Naive thymus-derived CD8-positive, alpha-beta T cell (primary cell): ENCODE data around the gene LMF2. TPM values are rescaled to one million over a fixed set of nuclear protein-coding genes. Genes with fewer than 3 reads are reported as not detected.
"Not testable (repeated sequence)": the region's sequence is repeated elsewhere in the genome, so short reads cannot be mapped to it uniquely, and the experiment has no call there.

Experiments
- ATAC-seq, 2 donors: fragments of 150-1000 bp; cut with Tn5 transposase in 1 of 2; sonication (Bioruptor Pico), chemical (Tn5 transposase) in 1 of 2; 1 replicate in 1 of 2; 2 replicates in 1 of 2; pipeline ENCODE4 v1.10.0; 2021; ENCODE audit warnings: mild to moderate bottlenecking in 2 of 2, moderate library complexity in 2 of 2
- POLR2A ChIA-PET: fragments of 350-600 bp; sonication (Branson Sonifier 250); formaldehyde crosslinking; loops from one replicate; lab custom pipeline; 2021; ENCODE audit warnings: antibody characterized with exemption; lab: Charles Lee
- DNase-seq, 10 donors: peaks; one replicate each; pipeline versions ENCODE4 v3.0.0 to v3.0.0-alpha.2; 2020 to 2022
- H3K27ac Mint-ChIP-seq, 10 donors: one replicate each; pipeline ENCODE4 v1.8.0; 2020 to 2022; ENCODE audit warnings: mild to moderate bottlenecking in 10 of 10, mixed read lengths in 10 of 10, moderate library complexity in 4 of 10, inconsistent platforms in 1 of 10
- H3K27me3 Mint-ChIP-seq, 5 donors: one replicate each; pipeline ENCODE4 v1.8.0; 2021 to 2022; ENCODE audit warnings: mixed read lengths in 5 of 5
- H3K36me3 Mint-ChIP-seq, 3 donors: one replicate each; pipeline ENCODE4 v1.8.0; 2020 to 2022; ENCODE audit warnings: mixed read lengths in 3 of 3, mild to moderate bottlenecking in 2 of 3, inconsistent platforms in 1 of 3
- H3K4me1 Mint-ChIP-seq, 4 donors: one replicate each; pipeline ENCODE4 v1.8.0; 2021 to 2022; ENCODE audit warnings: mixed read lengths in 4 of 4
- H3K4me3 Mint-ChIP-seq, 10 donors: one replicate each; pipeline ENCODE4 v1.8.0; 2020 to 2022; ENCODE audit warnings: mild to moderate bottlenecking in 10 of 10, mixed read lengths in 10 of 10, moderate library complexity in 6 of 10, inconsistent platforms in 1 of 10
- H3K9me3 Mint-ChIP-seq, 9 donors: one replicate each; pipeline ENCODE4 v1.8.0; 2020 to 2022; ENCODE audit warnings: mixed read lengths in 9 of 9, mild to moderate bottlenecking in 3 of 9, inconsistent platforms in 1 of 9, moderate library complexity in 1 of 9
- polyA plus RNA-seq, 3 donors: library from polyadenylated mRNA; unstranded; fragments of 300-500 nt; fragmentation: Illumina TruSeq; gene quantifications; one replicate each; pipeline ENCODE4 v1.2.3, GENCODE V29; 2021
- total RNA-seq, 8 experiments: library from RNA in 2 of 8; stranded (reverse) in 2 of 8; gene quantifications; one replicate each; pipeline ENCODE4 v1.2.3 and lab custom pipeline; 2021 to 2026

Gene LMF2
- total and polyA plus RNA-seq, 5 experiments from 2014 or later: 15.1 to 128 (median 19.6) TPM

GRCh38 chr22:50533856-50534711, 26.6 kb upstream of the LMF2 start:
- ATAC-seq, H3K36me3 Mint-ChIP-seq, H3K9me3 Mint-ChIP-seq: not testable (repeated sequence)
- peaks cover 0 to 11% (median 0%) of the 10 kb centered on the region in 5 donors for H3K27me3 Mint-ChIP-seq
- peak overlapping the region in 3 of 10 donors; percentile 26 to 71 (median 33) for H3K4me3 Mint-ChIP-seq
- POLR2A ChIA-PET: interaction anchor here (1.2 to 7.5 kb wide), 3 partner anchors 7 to 26 kb away, joined by 5 to 121 read pairs (median 6); partner anchors contain the start of genes LMF2, NCAPH2, SCO2 and TYMP
- peak in 1 of 10 donors; percentile 42 for DNase-seq
- peak overlapping the region in 4 of 10 donors; percentile 35 to 89 (median 82) for H3K27ac Mint-ChIP-seq
- H3K4me1 Mint-ChIP-seq: peaks cover 10 to 42% (median 18%) of the 10 kb centered on the region in 4 donors

DNA sequence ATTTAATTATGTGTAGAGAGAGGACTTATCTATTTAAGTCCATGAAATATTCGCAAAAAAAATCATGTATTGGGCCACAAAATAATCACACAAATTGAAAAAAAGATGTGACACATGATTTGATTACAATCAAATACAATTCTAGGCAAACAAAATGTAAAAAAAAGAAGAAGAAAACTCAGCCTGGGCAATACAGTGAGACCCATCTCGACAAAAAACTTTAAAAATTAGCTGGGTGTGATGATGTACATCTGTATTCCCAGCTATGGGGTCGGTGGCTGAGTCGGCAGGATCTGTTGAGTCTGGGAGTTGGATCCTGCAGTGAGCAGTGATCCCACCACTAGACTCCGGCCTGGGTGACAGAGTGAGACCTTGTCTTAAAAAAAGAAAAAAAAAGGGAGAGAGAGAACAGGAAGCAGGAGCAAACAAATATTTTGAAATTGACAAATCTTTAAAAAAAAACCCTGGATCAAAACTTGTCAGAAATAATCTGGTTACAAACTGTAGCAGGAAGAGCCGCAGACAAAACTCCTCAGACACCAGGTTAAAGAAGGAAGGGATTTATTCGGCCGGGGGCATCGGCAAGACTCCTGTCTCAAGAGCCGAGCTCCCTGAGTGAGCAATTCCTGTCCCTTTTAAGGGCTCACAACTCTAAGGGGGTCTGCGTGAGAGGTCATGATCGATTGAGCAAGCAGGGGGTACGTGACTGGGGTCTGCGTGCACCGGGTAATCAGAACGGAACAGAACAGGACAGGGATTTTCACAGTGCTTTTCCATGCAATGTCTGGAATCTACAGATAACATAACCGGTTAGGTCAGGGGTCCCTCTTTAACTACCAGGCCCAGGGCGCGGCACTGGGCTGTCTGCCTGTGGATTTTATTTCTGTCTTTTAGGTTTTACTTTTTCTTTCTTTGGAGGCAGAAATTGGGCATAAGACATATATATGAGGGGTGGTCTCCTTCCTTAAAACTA, 25.6 kb upstream of the LMF2 start:
- H3K4me1 Mint-ChIP-seq: peaks cover 14 to 46% (median 23%) of the 10 kb centered on the region in 4 donors
- H3K27me3 Mint-ChIP-seq: peaks cover 0 to 11% (median 0%) of the 10 kb centered on the region in 5 donors
- no peaks in the 10 kb centered on the region for H3K36me3 Mint-ChIP-seq
- H3K27ac Mint-ChIP-seq: peak overlapping the region in 5 of 10 donors; percentile 59 to 89 (median 88)
- no peaks in the 10 kb centered on the region for H3K9me3 Mint-ChIP-seq
- H3K4me3 Mint-ChIP-seq: peak overlapping the region; percentile 28 to 90 (median 58)
- POLR2A ChIA-PET: interaction anchor here (0.6 to 2.3 kb wide), 8 partner anchors 7 to 341 kb away, joined by 3 to 12 read pairs (median 5); partner anchors contain the start of genes KLHDC7B, LMF2 and NCAPH2
- ATAC-seq (no peak), DNase-seq (peak in 1 of 10 donors; percentile 30)

DNA sequence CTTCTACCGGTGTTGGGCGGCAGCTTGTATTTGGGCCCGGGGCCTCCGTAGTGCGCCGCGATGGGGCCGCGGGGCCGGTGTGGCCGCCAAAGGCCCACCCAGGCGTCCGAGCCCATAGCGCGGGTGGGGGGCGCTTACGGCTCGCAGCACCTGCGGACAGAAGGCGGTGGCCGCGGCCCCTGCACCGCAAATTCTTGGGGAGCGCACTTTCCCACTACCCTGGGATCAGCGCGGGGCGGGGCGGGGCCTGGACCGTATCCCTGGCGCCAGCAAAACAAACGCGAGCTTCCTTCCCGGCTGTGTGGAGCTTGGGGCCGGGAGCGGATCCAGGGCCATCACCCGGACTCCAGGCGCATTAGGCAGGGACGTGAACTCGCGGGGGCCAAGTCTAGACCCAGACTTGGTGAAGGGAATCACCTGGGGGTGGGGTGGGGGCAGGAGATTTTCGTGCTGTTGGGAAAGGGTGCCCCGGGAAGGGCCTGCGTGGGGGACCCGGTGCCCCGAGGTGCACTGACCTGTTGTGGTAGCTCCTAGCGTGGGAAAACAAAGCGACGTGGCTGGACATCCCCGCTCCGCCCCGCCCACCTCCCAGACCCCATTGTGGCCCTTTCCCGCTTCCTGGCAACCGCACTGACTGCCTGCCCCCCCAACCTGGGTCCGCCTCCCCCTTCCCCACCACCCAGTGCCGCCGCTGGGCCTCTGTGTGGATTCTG, 24.6 kb upstream of the LMF2 start:
- peak overlapping the region in 6 of 10 donors; percentile 43 to 90 (median 88) for H3K27ac Mint-ChIP-seq
- H3K36me3 Mint-ChIP-seq: no peaks in the 10 kb centered on the region
- no peaks in the 10 kb centered on the region for H3K9me3 Mint-ChIP-seq
- H3K4me1 Mint-ChIP-seq: peaks cover 16 to 47% (median 28%) of the 10 kb centered on the region in 4 donors
- ATAC-seq (no peak), DNase-seq (peak in 1 of 10 donors; percentile 60)
- H3K27me3 Mint-ChIP-seq: peaks cover 0 to 11% (median 0%) of the 10 kb centered on the region in 5 donors
- H3K4me3 Mint-ChIP-seq: peak overlapping the region; percentile 28 to 91 (median 85)
- POLR2A ChIA-PET: interaction anchor here (0.6 to 2.3 kb wide), 11 partner anchors 8 to 290 kb away, joined by 3 to 12 read pairs (median 4); partner anchors contain the start of genes LMF2 and NCAPH2

DNA sequence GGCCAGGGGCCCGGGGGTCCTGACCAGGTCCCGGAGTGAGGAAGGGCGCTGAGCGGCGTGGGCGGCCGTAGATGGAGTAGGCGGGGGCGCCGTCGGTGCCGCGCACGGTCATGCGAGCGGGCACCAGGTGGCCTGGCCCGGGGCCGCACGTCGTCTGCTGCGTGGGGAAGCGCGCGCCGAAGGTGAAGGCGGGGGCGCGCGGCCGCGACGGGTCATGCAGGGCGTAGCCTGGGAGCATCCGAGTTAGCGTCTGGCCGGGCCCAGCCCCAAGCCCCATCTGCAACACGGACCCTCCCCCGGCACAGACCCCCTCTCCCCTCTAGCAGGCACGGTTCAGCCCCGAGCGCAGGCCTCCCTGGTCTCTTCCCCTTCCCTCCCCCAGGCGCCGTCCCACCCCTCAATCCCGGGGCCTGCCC, 24.1 kb upstream of the LMF2 start:
- peak; percentile 44 to 56 for ATAC-seq
- Mint-ChIP-seq H3K9me3 (no peaks in the 10 kb centered on the region), H3K27ac (peak overlapping the region in 7 of 10 donors; percentile 90 to 97 (median 95)), H3K36me3 (no peaks in the 10 kb centered on the region), H3K4me3 (peak overlapping the region; percentile 79 to 91 (median 88)), H3K4me1 (peaks cover 20 to 50% (median 33%) of the 10 kb centered on the region in 4 donors), H3K27me3 (peaks cover 0 to 11% (median 0%) of the 10 kb centered on the region in 5 donors)
- peak in 4 of 10 donors; percentile 34 to 71 (median 58) for DNase-seq
- POLR2A ChIA-PET: interaction anchor here (0.6 to 2.3 kb wide), 7 partner anchors 8 to 90 kb away, joined by 3 to 12 read pairs (median 4); no protein-coding TSS in a partner anchor

- DNase-seq (peak in 8 of 10 donors; percentile 47 to 76 (median 60)), ATAC-seq (peak; percentile 28 to 55)
- Mint-ChIP-seq H3K9me3 (no peaks in the 10 kb centered on the region), H3K36me3 (no peaks in the 10 kb centered on the region), H3K4me3 (peak overlapping the region; percentile 79 to 91 (median 88)), H3K27ac (peak overlapping the region; percentile 80 to 97 (median 91)), H3K27me3 (peaks cover 0 to 11% (median 0%) of the 10 kb centered on the region in 5 donors), H3K4me1 (peaks cover 20 to 50% (median 34%) of the 10 kb centered on the region in 4 donors)
- POLR2A ChIA-PET: interaction anchor here (1.3 to 2.3 kb wide), 4 partner anchors 9 to 67 kb away, joined by 3 to 12 read pairs (median 5); no protein-coding TSS in a partner anchor
These were observed 23.5 kb upstream of the LMF2 start for GRCh38 chr22:50530877-50531545.

DNA sequence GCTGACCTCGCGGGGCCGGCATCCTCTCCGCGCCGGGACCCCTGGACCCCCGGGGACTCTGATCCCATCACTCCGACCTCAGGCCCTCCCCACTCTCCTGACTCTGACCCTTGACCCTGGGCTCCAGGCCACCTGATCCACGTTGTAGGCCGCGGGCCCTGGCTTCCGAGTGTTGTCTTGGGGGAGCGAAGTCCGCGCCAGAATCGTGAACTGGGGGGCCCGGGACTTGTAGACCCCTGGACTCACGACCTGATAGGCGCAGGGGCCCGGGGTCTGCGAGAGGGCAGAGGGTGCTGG, 23.0 kb upstream of the LMF2 start:
- Mint-ChIP-seq H3K36me3 (no peaks in the 10 kb centered on the region), H3K4me1 (peaks cover 20 to 50% (median 34%) of the 10 kb centered on the region in 4 donors), H3K27me3 (peaks cover 0 to 11% (median 0%) of the 10 kb centered on the region in 5 donors), H3K9me3 (no peaks in the 10 kb centered on the region), H3K27ac (peak overlapping the region in 7 of 10 donors; percentile 55 to 97 (median 78)), H3K4me3 (peak overlapping the region; percentile 68 to 91 (median 86))
- DNase-seq (no peak), ATAC-seq (no peak)
- POLR2A ChIA-PET: interaction anchor here (2.3 kb wide), 1 partner anchor 9 kb away, joined by 12 read pairs; no protein-coding TSS in a partner anchor

DNA sequence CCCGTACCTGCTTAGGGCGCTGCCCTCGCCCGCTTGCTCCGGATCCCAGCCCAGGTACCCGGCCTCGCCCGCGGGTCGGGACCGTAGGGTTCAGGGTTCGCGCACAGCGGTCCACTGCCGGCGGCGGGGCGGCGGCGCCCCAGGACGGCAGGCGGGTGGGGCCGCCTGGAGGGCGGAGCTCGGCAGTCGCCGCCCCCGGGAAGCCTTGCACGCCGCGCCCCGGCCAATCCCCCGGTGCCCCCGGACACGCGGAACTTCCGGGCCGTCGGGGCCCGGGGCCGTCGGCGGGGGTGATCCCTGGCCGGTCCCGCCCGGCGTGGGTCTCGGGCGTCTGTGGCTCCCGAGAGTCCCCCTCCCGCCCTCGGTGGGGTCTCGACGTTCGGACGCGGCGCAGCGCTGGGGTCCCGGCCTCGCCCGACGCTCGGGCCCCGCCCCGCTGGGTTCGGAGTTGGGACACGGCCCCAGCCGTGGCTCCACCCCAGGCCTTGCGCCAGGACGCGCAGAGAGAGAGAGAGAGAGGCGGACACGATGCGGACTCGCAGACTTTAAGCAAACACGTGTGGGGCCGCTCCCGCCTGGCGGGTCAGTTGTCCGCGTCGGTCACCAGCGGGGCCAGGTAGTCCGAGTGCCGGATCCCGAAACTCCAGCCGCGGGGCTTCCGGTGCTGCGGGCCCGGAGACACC, 22.5 kb upstream of the LMF2 start, which contains the start of gene TYMP:
TSS of gene TYMP (minus strand) at position 116 of the 683 bp plus-strand sequence. CDS start 303 bp downstream, outside the sequence.
- DNase-seq: peak in 7 of 10 donors; percentile 37 to 66 (median 47)
- Mint-ChIP-seq H3K27me3 (peaks cover 0 to 11% (median 0%) of the 10 kb centered on the region in 5 donors), H3K36me3 (no peaks in the 10 kb centered on the region), H3K9me3 (no peaks in the 10 kb centered on the region), H3K4me1 (peaks cover 20 to 48% (median 34%) of the 10 kb centered on the region in 4 donors), H3K27ac (peak within 1 kb of the TSS in 9 of 10 donors; percentile 86 to 97 (median 92)), H3K4me3 (peak within 1 kb of the TSS; percentile 79 to 91 (median 88))
- no peak for ATAC-seq
- POLR2A ChIA-PET: interaction anchor here (0.6 to 6.6 kb wide), 8 partner anchors 8 to 188 kb away, joined by 3 to 121 read pairs (median 9); partner anchors contain the start of genes KLHDC7B, LMF2 and NCAPH2

GRCh38 chr22:50529416-50529896, 22.0 kb upstream of the LMF2 start:
- peak in 2 of 10 donors; percentile 25 to 63 for DNase-seq
- peaks cover 0 to 11% (median 0%) of the 10 kb centered on the region in 5 donors for H3K27me3 Mint-ChIP-seq
- no peak for ATAC-seq
- H3K4me3 Mint-ChIP-seq: peak overlapping the region in 8 of 10 donors; percentile 14 to 90 (median 40)
- peak overlapping the region in 4 of 10 donors; percentile 9 to 81 (median 26) for H3K27ac Mint-ChIP-seq
- H3K4me1 Mint-ChIP-seq: peaks cover 22 to 50% (median 39%) of the 10 kb centered on the region in 4 donors
- no peaks in the 10 kb centered on the region for H3K36me3 Mint-ChIP-seq
- H3K9me3 Mint-ChIP-seq: no peaks in the 10 kb centered on the region
- POLR2A ChIA-PET: interaction anchor here (0.6 to 6.6 kb wide), 8 partner anchors 9 to 339 kb away, joined by 3 to 121 read pairs (median 9); partner anchors contain the start of genes KLHDC7B, LMF2 and NCAPH2

DNA sequence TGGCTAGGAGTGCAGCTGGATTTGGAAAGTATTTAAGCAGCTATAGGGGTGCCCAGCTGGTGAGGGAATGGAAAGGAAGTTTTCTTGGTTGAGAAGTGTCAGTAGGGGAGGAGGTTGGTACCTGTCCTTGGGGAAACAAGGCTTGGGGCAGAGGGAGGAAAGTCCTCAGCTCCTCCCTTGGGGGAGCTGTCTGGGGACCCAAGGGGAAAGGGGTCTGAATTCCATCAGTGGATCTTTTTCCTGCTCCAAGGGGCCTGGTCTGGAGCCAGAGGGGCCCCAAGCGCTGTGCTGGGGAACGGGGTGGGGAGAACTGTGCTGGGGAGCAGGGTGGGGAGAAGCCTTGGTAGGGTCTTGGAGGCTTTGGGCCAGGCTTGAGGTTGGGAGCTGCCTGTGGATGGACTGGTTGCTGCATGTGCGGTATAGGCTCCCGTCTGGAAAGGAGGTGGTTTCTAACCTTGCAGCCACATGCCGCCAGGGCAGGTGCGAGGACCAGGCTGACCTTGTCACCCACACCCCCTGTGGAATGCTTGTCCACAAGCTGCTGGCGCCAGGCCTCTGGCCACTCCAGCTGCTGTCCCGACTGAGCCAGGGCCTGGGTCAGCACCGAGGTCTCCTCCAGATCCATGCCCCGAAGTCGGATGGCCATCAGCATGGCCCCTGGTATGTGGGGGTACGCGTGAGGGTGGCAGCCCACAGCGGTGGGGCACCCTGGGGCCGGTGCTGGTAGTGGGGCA, 21.3 kb upstream of the LMF2 start:
- ATAC-seq: no peak
- Mint-ChIP-seq H3K36me3 (no peaks in the 10 kb centered on the region), H3K27me3 (peaks cover 0 to 11% (median 0%) of the 10 kb centered on the region in 5 donors), H3K9me3 (no peaks in the 10 kb centered on the region), H3K4me3 (peak overlapping the region; percentile 46 to 90 (median 64)), H3K27ac (peak overlapping the region in 6 of 10 donors; percentile 22 to 81 (median 48)), H3K4me1 (peaks cover 23 to 46% (median 42%) of the 10 kb centered on the region in 4 donors)
- DNase-seq: peak in 1 of 10 donors; percentile 61
- POLR2A ChIA-PET: interaction anchor here (0.6 to 6.6 kb wide), 9 partner anchors 9 to 338 kb away, joined by 3 to 121 read pairs (median 7); partner anchors contain the start of genes KLHDC7B, LMF2, NCAPH2 and SYCE3
